HG03159 (cell line): ENCODE data around the gene BPIFB4.

Source experiments
- ATAC-seq: cut with Tn5 transposase; IDR thresholded peaks from one replicate; pipeline ENCODE4 v1.9.1; 2021; ENCODE audit warnings: mild to moderate bottlenecking, moderate library complexity; ENCODE audit not compliant: unreplicated experiment

BPIFB4 gene

GRCh38 chr20:33158637-33159385 is 79.4 kb downstream of the BPIFB4 start:
- ATAC-seq, result no peak

GRCh38 chr20:33159713-33160112 is 80.3 kb downstream of the BPIFB4 start:
- ATAC-seq, result no peak

GRCh38 chr20:33160681-33161080 is 81.2 kb downstream of the BPIFB4 start:
- ATAC-seq, result no peak
